ENCODE data around the gene SEPHS2. TPM values are rescaled to one million over a fixed set of nuclear protein-coding genes. Genes with fewer than 3 reads are reported as not detected.
A peak's percentile ranks its signal among the peaks of the same experiment; 100 is the strongest.

SEPHS2 gene
- total RNA-seq, 1 experiment from 2014 or later = 91.6 TPM

DNA sequence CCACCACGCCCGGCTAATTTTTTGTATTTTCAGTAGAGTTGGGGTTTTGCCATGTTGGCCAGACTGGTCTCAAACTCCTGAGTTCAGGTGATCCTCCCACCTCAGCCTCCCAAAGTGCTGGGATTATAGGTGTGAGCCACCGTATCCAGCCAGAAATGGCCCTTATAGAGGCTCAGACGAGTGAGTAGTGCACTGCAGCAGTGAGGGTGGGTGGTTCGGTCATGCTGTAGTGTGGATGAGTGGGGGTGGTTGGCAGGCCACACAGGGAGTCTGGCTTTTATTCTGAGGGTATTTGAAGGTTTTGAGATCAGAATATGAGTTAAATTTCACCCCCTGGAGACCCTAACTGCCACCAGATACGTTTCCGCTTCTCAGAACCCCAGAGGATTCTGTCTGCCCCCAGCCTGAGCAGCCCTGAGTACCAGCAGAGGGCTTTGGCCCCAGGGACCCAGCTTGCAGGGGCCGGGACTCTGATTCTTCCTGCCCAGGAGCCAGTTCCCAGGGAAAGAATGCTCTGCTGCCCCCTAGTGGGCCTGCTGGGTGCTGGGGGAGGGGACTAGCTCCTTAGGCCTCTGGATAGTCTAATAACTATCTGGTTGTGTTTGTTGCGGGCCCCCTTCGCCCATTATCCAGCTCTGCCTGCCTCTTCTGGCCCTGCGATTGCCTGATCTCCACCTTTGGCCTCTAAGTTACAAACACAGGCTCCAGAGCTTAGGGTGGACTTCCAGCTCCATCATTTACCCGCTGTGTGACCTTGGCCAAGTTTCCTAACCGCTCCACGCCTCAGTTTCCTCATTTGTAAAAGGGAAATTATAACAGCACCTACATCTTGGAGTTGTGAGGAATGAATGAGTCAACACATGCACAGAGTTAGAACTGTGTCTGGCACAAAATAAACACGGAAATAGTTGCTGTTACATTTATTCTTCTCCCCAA is 36.3 kb downstream of the SEPHS2 start:
- no peaks in the 10 kb centered on the region for H3K9me3 Mint-ChIP-seq (ENCODE audit: unreplicated experiment)
- peaks cover 12% of the 10 kb centered on the region for H3K36me3 Mint-ChIP-seq (ENCODE audit: insufficient read depth, unreplicated experiment)
- no peak overlapping the region for H3K27ac Mint-ChIP-seq (ENCODE audit: unreplicated experiment)
- Histone ChIP-seq H3K4me3 (ENCODE audit: low read depth, low read length) (no peak overlapping the region), H3K4me1 (peaks cover 14% of the 10 kb centered on the region), H3K36me3 (ENCODE audit: control insufficient read depth, insufficient read depth, low read length) (no peaks in the 10 kb centered on the region; the same call in 1 of the 2 replicates), H3K27me3 (replicated peaks; ENCODE audit: control insufficient read depth, insufficient read depth, low read length) (no peaks in the 10 kb centered on the region), H3K9me3 (no peaks in the 10 kb centered on the region)
- no peak overlapping the region for H3K4me3 Mint-ChIP-seq (ENCODE audit: unreplicated experiment)
- H3K27me3 Mint-ChIP-seq (ENCODE audit: insufficient read depth, unreplicated experiment) = no peaks in the 10 kb centered on the region
- intact Hi-C loops (cut with micrococcal nuclease; ENCODE audit: unreplicated experiment) = loop anchor here (1.0 to 10.0 kb wide), 4 partner anchors 14 to 345 kb away; partner anchors contain the start of genes ALDOA, CD2BP2 and ZNF48
- no TSS peak for BruUV-seq (replicated peaks)
- TF ChIP-seq, protein P1, sequence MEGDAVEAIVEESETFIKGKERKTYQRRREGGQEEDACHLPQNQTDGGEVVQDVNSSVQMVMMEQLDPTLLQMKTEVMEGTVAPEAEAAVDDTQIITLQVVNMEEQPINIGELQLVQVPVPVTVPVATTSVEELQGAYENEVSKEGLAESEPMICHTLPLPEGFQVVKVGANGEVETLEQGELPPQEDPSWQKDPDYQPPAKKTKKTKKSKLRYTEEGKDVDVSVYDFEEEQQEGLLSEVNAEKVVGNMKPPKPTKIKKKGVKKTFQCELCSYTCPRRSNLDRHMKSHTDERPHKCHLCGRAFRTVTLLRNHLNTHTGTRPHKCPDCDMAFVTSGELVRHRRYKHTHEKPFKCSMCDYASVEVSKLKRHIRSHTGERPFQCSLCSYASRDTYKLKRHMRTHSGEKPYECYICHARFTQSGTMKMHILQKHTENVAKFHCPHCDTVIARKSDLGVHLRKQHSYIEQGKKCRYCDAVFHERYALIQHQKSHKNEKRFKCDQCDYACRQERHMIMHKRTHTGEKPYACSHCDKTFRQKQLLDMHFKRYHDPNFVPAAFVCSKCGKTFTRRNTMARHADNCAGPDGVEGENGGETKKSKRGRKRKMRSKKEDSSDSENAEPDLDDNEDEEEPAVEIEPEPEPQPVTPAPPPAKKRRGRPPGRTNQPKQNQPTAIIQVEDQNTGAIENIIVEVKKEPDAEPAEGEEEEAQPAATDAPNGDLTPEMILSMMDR (IDR thresholded peaks at IDR 0.05; ENCODE audit: insufficient read depth in 1 of 2, low read depth in 1 of 2, low read length in 1 of 2, severe bottlenecking in 1 of 2, unreplicated experiment in 1 of 2) = peak; percentile 90 to 95
- CTCF ChIA-PET = interaction anchor here (0.6 to 1.5 kb wide), 19 partner anchors 9 to 318 kb away, joined by 3 to 32 read pairs (median 4); partner anchors contain the start of genes CD2BP2, DCTPP1, GDPD3 and PRR14
- no peaks in the 10 kb centered on the region for H3K4me1 Mint-ChIP-seq (ENCODE audit: low read depth, unreplicated experiment)
- DNase-seq = peak; percentile 89 to 93
- POLR2A ChIA-PET = interaction anchor here (0.5 to 1.5 kb wide), 5 partner anchors 8 to 314 kb away, joined by 3 to 7 read pairs (median 3); partner anchors contain the start of genes YPEL3 and ZNF48

DNA sequence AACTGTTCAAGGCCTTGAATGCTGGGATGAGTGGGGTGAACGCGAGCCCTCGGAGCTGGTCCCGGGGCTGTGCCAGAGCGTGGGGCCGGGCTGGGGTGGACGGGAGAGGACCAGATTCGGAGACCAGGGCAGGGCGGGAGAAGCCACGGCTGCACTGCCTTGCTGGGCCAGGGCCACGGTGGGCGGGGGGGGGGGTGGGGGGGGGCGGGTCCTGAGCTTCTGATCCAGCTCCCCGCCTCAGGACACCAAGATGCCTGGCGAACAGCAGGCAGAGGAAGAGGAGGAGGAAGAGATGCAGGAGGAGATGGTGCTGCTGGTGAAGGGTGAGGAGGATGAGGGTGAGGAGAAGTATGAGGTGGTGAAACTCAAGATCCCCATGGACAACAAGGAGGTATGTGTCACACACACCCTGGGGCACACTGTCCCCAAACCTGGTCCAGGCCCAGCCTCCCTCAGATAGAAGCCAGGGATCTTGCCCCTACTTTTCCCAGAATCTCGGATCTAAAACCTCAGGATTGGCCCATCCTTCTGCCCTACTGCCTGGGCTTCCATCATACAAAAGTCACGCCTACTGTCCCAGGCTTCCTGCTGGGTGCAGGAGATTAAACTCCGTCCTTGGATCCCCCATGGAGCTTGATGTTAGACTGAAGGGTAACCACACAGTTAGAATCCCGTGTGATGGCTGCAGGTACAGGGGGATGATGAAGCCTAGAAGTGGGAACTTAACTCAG is 37.7 kb downstream of the SEPHS2 start:
- no peaks in the 10 kb centered on the region for H3K9me3 ChIP-seq
- Mint-ChIP-seq H3K27me3 (ENCODE audit: insufficient read depth, unreplicated experiment) (no peaks in the 10 kb centered on the region), H3K4me1 (ENCODE audit: low read depth, unreplicated experiment) (peaks cover 5% of the 10 kb centered on the region), H3K27ac (ENCODE audit: unreplicated experiment) (no peak overlapping the region), H3K9me3 (ENCODE audit: unreplicated experiment) (no peaks in the 10 kb centered on the region), H3K4me3 (ENCODE audit: unreplicated experiment) (peak overlapping the region; percentile 87), H3K36me3 (ENCODE audit: insufficient read depth, unreplicated experiment) (peaks cover 7% of the 10 kb centered on the region)
- intact Hi-C loops (cut with micrococcal nuclease; ENCODE audit: unreplicated experiment) = loop anchor here (5.0 to 10.0 kb wide), 2 partner anchors 51 to 343 kb away; partner anchors contain the start of genes ALDOA and CD2BP2
- TF ChIP-seq, protein P1 (IDR thresholded peaks at IDR 0.05; ENCODE audit: insufficient read depth in 1 of 2, low read depth in 1 of 2, low read length in 1 of 2, severe bottlenecking in 1 of 2, unreplicated experiment in 1 of 2) = no peak
- peak overlapping the region; percentile 87 for H3K4me3 ChIP-seq (ENCODE audit: low read depth, low read length)
- POLR2A ChIA-PET = interaction anchor here (0.6 to 2.3 kb wide), 7 partner anchors 10 to 55 kb away, joined by 3 to 15 read pairs (median 5); partner anchors contain the start of genes DCTPP1, TBC1D10B and ZNF48
- BruUV-seq (replicated peaks) = TSS peak; percentile 53
- CTCF ChIA-PET = interaction anchor here (1.0 to 2.3 kb wide), 6 partner anchors 8 to 44 kb away, joined by 3 to 14 read pairs (median 8); partner anchors contain the start of genes DCTPP1, TBC1D10B and ZNF48
- no peaks in the 10 kb centered on the region for H3K27me3 ChIP-seq (replicated peaks; ENCODE audit: control insufficient read depth, insufficient read depth, low read length)
- DNase-seq = no peak
- peaks cover 14% of the 10 kb centered on the region for H3K4me1 ChIP-seq
- H3K36me3 ChIP-seq (ENCODE audit: control insufficient read depth, insufficient read depth, low read length) = no peaks in the 10 kb centered on the region; the same call in 1 of the 2 replicates

Data from Caco-2 (cell line).